ENCODE measurements around the gene SLC17A8.
"Not testable (repeated sequence)": the region's sequence is repeated elsewhere in the genome, so short reads cannot be mapped to it uniquely, and the experiment has no call there.

The SLC17A8 gene

GRCh38 chr12:100427078-100427477 lies 70.2 kb downstream of the SLC17A8 start:
- DNase-seq (ENCODE audit: low spot score), result peak; percentile 9

GRCh38 chr12:100430251-100430650 lies 73.4 kb downstream of the SLC17A8 start:
- DNase-seq (ENCODE audit: low spot score), result not testable (repeated sequence)

GRCh38 chr12:100433701-100434100 lies 76.8 kb downstream of the SLC17A8 start:
- DNase-seq (ENCODE audit: low spot score), result no peak

GRCh38 chr12:100434177-100434576 lies 77.3 kb downstream of the SLC17A8 start:
- no peak for DNase-seq (ENCODE audit: low spot score)

- DNase-seq (ENCODE audit: low spot score), result no peak
Observed at GRCh38 chr12:100435957-100436356, 79.1 kb downstream of the SLC17A8 start.

GRCh38 chr12:100437038-100437841 lies 80.4 kb downstream of the SLC17A8 start:
- no peak for DNase-seq (ENCODE audit: low spot score)

GRCh38 chr12:100439797-100440196 lies 82.9 kb downstream of the SLC17A8 start:
- DNase-seq (ENCODE audit: low spot score), result no peak

- no peak for DNase-seq (ENCODE audit: low spot score)
Observed at GRCh38 chr12:100442403-100442802, 85.5 kb downstream of the SLC17A8 start.

GRCh38 chr12:100443434-100443833 lies 86.6 kb downstream of the SLC17A8 start:
- no peak for DNase-seq (ENCODE audit: low spot score)

- no peak for DNase-seq (ENCODE audit: low spot score)
Observed at GRCh38 chr12:100445081-100445481, 88.2 kb downstream of the SLC17A8 start.

GRCh38 chr12:100447381-100447780 lies 90.5 kb downstream of the SLC17A8 start:
- DNase-seq (ENCODE audit: low spot score), result no peak

- DNase-seq (ENCODE audit: low spot score), result no peak
Observed at GRCh38 chr12:100448656-100449055, 91.8 kb downstream of the SLC17A8 start.

- DNase-seq (ENCODE audit: low spot score), result no peak
Observed at GRCh38 chr12:100450735-100451134, 93.9 kb downstream of the SLC17A8 start.

GRCh38 chr12:100453951-100454350 lies 97.1 kb downstream of the SLC17A8 start:
- no peak for DNase-seq (ENCODE audit: low spot score)

- no peak for DNase-seq (ENCODE audit: low spot score)
Observed at GRCh38 chr12:100455896-100456295, 99.0 kb downstream of the SLC17A8 start.

- DNase-seq (ENCODE audit: low spot score), result no peak
Observed at GRCh38 chr12:100458191-100458590, 101.3 kb downstream of the SLC17A8 start.

- no peak for DNase-seq (ENCODE audit: low spot score)
Observed at GRCh38 chr12:100460702-100461101, 103.8 kb downstream of the SLC17A8 start.

- DNase-seq (ENCODE audit: low spot score), result no peak
Observed at GRCh38 chr12:100461330-100461973, 104.6 kb downstream of the SLC17A8 start.

- DNase-seq (ENCODE audit: low spot score), result no peak
Observed at GRCh38 chr12:100463661-100464060, 106.8 kb downstream of the SLC17A8 start.

- DNase-seq (ENCODE audit: low spot score), result no peak
Observed at GRCh38 chr12:100464529-100464928, 107.7 kb downstream of the SLC17A8 start.

GRCh38 chr12:100468126-100468525 lies 111.3 kb downstream of the SLC17A8 start:
- no peak for DNase-seq (ENCODE audit: low spot score)

Measured in kidney capillary endothelial cell (primary cell).